ENCODE results near the gene MAB21L4. TPM values are rescaled to one million over a fixed set of nuclear protein-coding genes. Genes with fewer than 3 reads are reported as not detected.
A peak's percentile ranks its signal among the peaks of the same experiment; 100 is the strongest.

Gene MAB21L4
- polyA plus RNA-seq, 1 of the 3 experiments (the other 2 are of a cell fraction): not detected

- no peaks in the 10 kb centered on the region for H4K20me1 ChIP-seq (ENCODE audit: insufficient read depth)
- no peak overlapping the region for H3K9ac ChIP-seq
- no peak overlapping the region for H3K4me3 ChIP-seq (ENCODE audit: low read depth in 2 of 2, low read length in 1 of 2)
- peak overlapping the region in 1 of 2 experiments; percentile 17; a peak in 1 of 4 replicates for H3K27ac ChIP-seq (ENCODE audit: low read depth in 2 of 2, low read length in 1 of 2)
- WGBS (ENCODE audit: low lambda C conversion rate): no CpG with 5 or more reads among the region's 10 CpGs
- ChIA-PET POLR2A (no interaction called here), CTCF (interaction anchor here (0.6 to 3.1 kb wide), 5 partner anchors 10 to 77 kb away, joined by 4 to 15 read pairs (median 6); no protein-coding TSS in a partner anchor)
- no peaks in the 10 kb centered on the region for H3K36me3 ChIP-seq (replicated peaks in 1 of 2; ENCODE audit: control insufficient read depth in 1 of 2, insufficient read depth in 2 of 2, low read length in 1 of 2)
- H3K9me3 ChIP-seq: no peaks in the 10 kb centered on the region
- no peaks in the 10 kb centered on the region for H3K9me2 ChIP-seq
- H3K27me3 ChIP-seq (ENCODE audit: insufficient read depth): no peaks in the 10 kb centered on the region
- no peaks in the 10 kb centered on the region for H3K79me2 ChIP-seq (ENCODE audit: insufficient read depth)
- H3K4me2 ChIP-seq: no peak overlapping the region
- H3F3A ChIP-seq (replicated peaks; ENCODE audit: insufficient read depth): no peaks in the 10 kb centered on the region
- H3K4me1 ChIP-seq (ENCODE audit: control insufficient read depth in 1 of 2, insufficient read depth in 2 of 2, low read depth in 1 of 2, low read length in 1 of 2): peaks cover 7 to 49% of the 10 kb centered on the region in 2 experiments; a peak in 2 of 4 replicates
- peak; percentile 73 for DNase-seq
- H2AFZ ChIP-seq (ENCODE audit: low read depth): no peak overlapping the region
- TF ChIP-seq TAF1 (IDR thresholded peaks at IDR 0.05; ENCODE audit: borderline replicate concordance, low read depth, low read length): no peak
- no peak for TF ChIP-seq RFX5 (IDR thresholded peaks at IDR 0.05; ENCODE audit: low read length)
- TF ChIP-seq GABPA (IDR thresholded peaks at IDR 0.05; ENCODE audit: low read depth): no peak
- no peak for TF ChIP-seq FOXM1 (IDR thresholded peaks at IDR 0.05; ENCODE audit: low read depth)
Observed at GRCh38 chr2:240917684-240918257, 21.8 kb upstream of the MAB21L4 start.

GRCh38 chr2:240917009-240917683, 21.2 kb upstream of the MAB21L4 start:
- H4K20me1 ChIP-seq (ENCODE audit: insufficient read depth): no peaks in the 10 kb centered on the region
- no peaks in the 10 kb centered on the region for H3K36me3 ChIP-seq (replicated peaks in 1 of 2; ENCODE audit: control insufficient read depth in 1 of 2, insufficient read depth in 2 of 2, low read length in 1 of 2)
- H2AFZ ChIP-seq (ENCODE audit: low read depth): no peak overlapping the region
- H3K9me2 ChIP-seq: no peaks in the 10 kb centered on the region
- H3F3A ChIP-seq (replicated peaks; ENCODE audit: insufficient read depth): no peaks in the 10 kb centered on the region
- no peak overlapping the region; a peak in 1 of 4 replicates for H3K4me3 ChIP-seq (ENCODE audit: low read depth in 2 of 2, low read length in 1 of 2)
- peaks cover 7 to 45% of the 10 kb centered on the region in 2 experiments; a peak in 2 of 4 replicates for H3K4me1 ChIP-seq (ENCODE audit: control insufficient read depth in 1 of 2, insufficient read depth in 2 of 2, low read depth in 1 of 2, low read length in 1 of 2)
- no peak overlapping the region for H3K9ac ChIP-seq
- POLR2A ChIA-PET: no interaction called here
- WGBS (ENCODE audit: low lambda C conversion rate): 93% methylated on average over 13 of the region's 20 CpGs
- TF ChIP-seq TAF1 (IDR thresholded peaks at IDR 0.05; ENCODE audit: borderline replicate concordance, low read depth, low read length) (no peak), CHD2 (IDR thresholded peaks at IDR 0.05; ENCODE audit: low read length, partially characterized antibody) (no peak), GATA2 (CRISPR knock-in tag; IDR thresholded peaks at IDR 0.05) (no peak), TCF12 (IDR thresholded peaks at IDR 0.05) (no peak), CTCF (IDR thresholded peaks at IDR 0.05) (no peak), MXI1 (IDR thresholded peaks at IDR 0.05; ENCODE audit: low read depth, low read length) (no peak), MEF2A (IDR thresholded peaks at IDR 0.05; ENCODE audit: borderline replicate concordance, low read depth) (no peak), USF2 (IDR thresholded peaks at IDR 0.05; ENCODE audit: borderline replicate concordance, low read depth, low read length) (no peak), RXRA (IDR thresholded peaks at IDR 0.05; ENCODE audit: borderline replicate concordance, low read depth) (no peak), REST (IDR thresholded peaks at IDR 0.05; ENCODE audit: low read depth, low read length) (no peak), POLR2AphosphoS5 (IDR thresholded peaks at IDR 0.05; ENCODE audit: low read depth, low read length) (no peak), SIN3A (IDR thresholded peaks at IDR 0.05; ENCODE audit: borderline replicate concordance, low read depth, low read length) (no peak), SMC3 (IDR thresholded peaks at IDR 0.05; ENCODE audit: low read depth, low read length) (no peak), GABPA (IDR thresholded peaks at IDR 0.05; ENCODE audit: low read depth) (no peak)
- no peaks in the 10 kb centered on the region for H3K27me3 ChIP-seq (ENCODE audit: insufficient read depth)
- CTCF ChIA-PET: interaction anchor here (1.2 to 3.1 kb wide), 5 partner anchors 10 to 161 kb away, joined by 4 to 15 read pairs (median 6); no protein-coding TSS in a partner anchor
- peak overlapping the region; percentile 62; the same call in 1 of the 2 replicates for H3K4me2 ChIP-seq
- no peaks in the 10 kb centered on the region for H3K9me3 ChIP-seq
- H3K79me2 ChIP-seq (ENCODE audit: insufficient read depth): no peaks in the 10 kb centered on the region
- no peak for DNase-seq
- H3K27ac ChIP-seq (ENCODE audit: low read depth in 2 of 2, low read length in 1 of 2): peak overlapping the region in 1 of 2 experiments; percentile 17; a peak in 1 of 4 replicates
